Measurements from ENCODE around the gene RAC3.
A peak's percentile ranks its signal among the peaks of the same experiment; 100 is the strongest.

Gene RAC3

GRCh38 chr17:82064433-82065192 lies 33.1 kb downstream of the RAC3 start:
- Histone ChIP-seq H3K4me1 (ENCODE audit: insufficient read depth, low read length, severe bottlenecking) (peaks cover 25% of the 10 kb centered on the region), H3K27me3 (ENCODE audit: insufficient read depth, low read length) (no peaks in the 10 kb centered on the region), H3K4me3 (ENCODE audit: low read depth, low read length, poor library complexity, severe bottlenecking) (peak overlapping the region; percentile 79), H3K9me2 (ENCODE audit: low read depth, low read length) (no peaks in the 10 kb centered on the region), H3K9ac (ENCODE audit: low read length) (peak overlapping the region; percentile 76), H3K9me3 (ENCODE audit: low read length) (no peaks in the 10 kb centered on the region), H4K20me1 (ENCODE audit: insufficient read depth, low read length) (no peaks in the 10 kb centered on the region), H2AFZ (ENCODE audit: low read length) (no peak overlapping the region), H3F3A (ENCODE audit: insufficient read depth, low read length) (no peaks in the 10 kb centered on the region), H3K4me2 (ENCODE audit: low read length) (peak overlapping the region; percentile 90), H3K27ac (ENCODE audit: low read depth, low read length, poor library complexity, severe bottlenecking) (peak overlapping the region; percentile 29), H3K79me2 (ENCODE audit: insufficient read depth, low read length) (no peaks in the 10 kb centered on the region), H3K36me3 (ENCODE audit: insufficient read depth, low read length) (peaks cover 43% of the 10 kb centered on the region)
- TF ChIP-seq, protein P1, sequence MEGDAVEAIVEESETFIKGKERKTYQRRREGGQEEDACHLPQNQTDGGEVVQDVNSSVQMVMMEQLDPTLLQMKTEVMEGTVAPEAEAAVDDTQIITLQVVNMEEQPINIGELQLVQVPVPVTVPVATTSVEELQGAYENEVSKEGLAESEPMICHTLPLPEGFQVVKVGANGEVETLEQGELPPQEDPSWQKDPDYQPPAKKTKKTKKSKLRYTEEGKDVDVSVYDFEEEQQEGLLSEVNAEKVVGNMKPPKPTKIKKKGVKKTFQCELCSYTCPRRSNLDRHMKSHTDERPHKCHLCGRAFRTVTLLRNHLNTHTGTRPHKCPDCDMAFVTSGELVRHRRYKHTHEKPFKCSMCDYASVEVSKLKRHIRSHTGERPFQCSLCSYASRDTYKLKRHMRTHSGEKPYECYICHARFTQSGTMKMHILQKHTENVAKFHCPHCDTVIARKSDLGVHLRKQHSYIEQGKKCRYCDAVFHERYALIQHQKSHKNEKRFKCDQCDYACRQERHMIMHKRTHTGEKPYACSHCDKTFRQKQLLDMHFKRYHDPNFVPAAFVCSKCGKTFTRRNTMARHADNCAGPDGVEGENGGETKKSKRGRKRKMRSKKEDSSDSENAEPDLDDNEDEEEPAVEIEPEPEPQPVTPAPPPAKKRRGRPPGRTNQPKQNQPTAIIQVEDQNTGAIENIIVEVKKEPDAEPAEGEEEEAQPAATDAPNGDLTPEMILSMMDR (IDR thresholded peaks at IDR 0.05; ENCODE audit: low read length): no peak

DNA sequence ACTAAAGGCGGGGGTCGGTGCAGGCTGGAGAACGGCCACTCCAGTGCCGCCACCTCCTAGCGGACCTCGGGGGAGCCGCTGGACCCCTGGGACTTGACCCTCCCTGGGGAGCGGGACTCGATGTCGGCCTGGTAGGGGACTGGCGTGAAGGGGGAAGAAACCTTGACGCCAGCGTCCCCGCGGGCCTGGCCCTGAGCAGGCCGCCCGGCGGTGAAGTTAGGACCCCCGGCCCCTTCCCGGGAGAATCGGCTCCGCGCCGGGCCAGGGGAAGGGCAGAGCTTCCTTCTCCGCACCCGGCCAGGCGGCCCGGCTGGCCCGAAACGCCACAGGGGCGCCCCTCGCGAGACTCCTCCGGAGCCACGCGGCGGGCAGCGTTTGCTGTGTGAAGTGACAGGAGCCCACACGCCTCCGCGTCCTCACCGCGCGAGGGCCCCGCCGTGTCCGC lies 33.7 kb downstream of the RAC3 start:
- Histone ChIP-seq H3K27ac (ENCODE audit: low read depth, low read length, poor library complexity, severe bottlenecking) (peak overlapping the region; percentile 29), H2AFZ (ENCODE audit: low read length) (no peak overlapping the region), H3K4me3 (ENCODE audit: low read depth, low read length, poor library complexity, severe bottlenecking) (peak overlapping the region; percentile 79), H3F3A (ENCODE audit: insufficient read depth, low read length) (no peaks in the 10 kb centered on the region), H3K9me3 (ENCODE audit: low read length) (no peaks in the 10 kb centered on the region), H3K9ac (ENCODE audit: low read length) (peak overlapping the region; percentile 76), H3K36me3 (ENCODE audit: insufficient read depth, low read length) (peaks cover 37% of the 10 kb centered on the region; the same call in 1 of the 2 replicates), H3K4me2 (ENCODE audit: low read length) (peak overlapping the region; percentile 90), H4K20me1 (ENCODE audit: insufficient read depth, low read length) (no peaks in the 10 kb centered on the region), H3K9me2 (ENCODE audit: low read depth, low read length) (no peaks in the 10 kb centered on the region), H3K4me1 (ENCODE audit: insufficient read depth, low read length, severe bottlenecking) (peaks cover 25% of the 10 kb centered on the region), H3K27me3 (ENCODE audit: insufficient read depth, low read length) (no peaks in the 10 kb centered on the region), H3K79me2 (ENCODE audit: insufficient read depth, low read length) (no peaks in the 10 kb centered on the region)
- no peak for TF ChIP-seq EZH2 (IDR thresholded peaks at IDR 0.05; ENCODE audit: borderline replicate concordance, low read length)
- TF ChIP-seq, protein P1 (IDR thresholded peaks at IDR 0.05; ENCODE audit: low read length): no peak

- peak within 1 kb of the TSS; percentile 82 for H3K9ac ChIP-seq (ENCODE audit: low read length)
- TF ChIP-seq, protein P1 (IDR thresholded peaks at IDR 0.05; ENCODE audit: low read length): no peak
- no peak for TF ChIP-seq EZH2 (IDR thresholded peaks at IDR 0.05; ENCODE audit: borderline replicate concordance, low read length)
- peaks cover 25% of the 10 kb centered on the region for H3K4me1 ChIP-seq (ENCODE audit: insufficient read depth, low read length, severe bottlenecking)
- H4K20me1 ChIP-seq (ENCODE audit: insufficient read depth, low read length): no peaks in the 10 kb centered on the region
- H3K79me2 ChIP-seq (ENCODE audit: insufficient read depth, low read length): no peaks in the 10 kb centered on the region
- peak within 1 kb of the TSS; percentile 43 for H3K27ac ChIP-seq (ENCODE audit: low read depth, low read length, poor library complexity, severe bottlenecking)
- peak within 1 kb of the TSS; percentile 79 for H3K4me3 ChIP-seq (ENCODE audit: low read depth, low read length, poor library complexity, severe bottlenecking)
- no peaks in the 10 kb centered on the region for H3K9me3 ChIP-seq (ENCODE audit: low read length)
- H3K9me2 ChIP-seq (ENCODE audit: low read depth, low read length): no peaks in the 10 kb centered on the region
- H3K27me3 ChIP-seq (ENCODE audit: insufficient read depth, low read length): no peaks in the 10 kb centered on the region
- no peaks in the 10 kb centered on the region for H3F3A ChIP-seq (ENCODE audit: insufficient read depth, low read length)
- peak within 1 kb of the TSS; percentile 97 for H3K4me2 ChIP-seq (ENCODE audit: low read length)
- H2AFZ ChIP-seq (ENCODE audit: low read length): peak within 1 kb of the TSS; percentile 51; the same call in 1 of the 2 replicates
- H3K36me3 ChIP-seq (ENCODE audit: insufficient read depth, low read length): peaks cover 32% of the 10 kb centered on the region; the same call in 1 of the 2 replicates
These were observed 34.3 kb downstream of the RAC3 start, which contains the start of gene DUS1L for GRCh38 chr17:82065638-82066303. DUS1L (minus strand) TSS chr17:82065804; CDS start chr17:82065059, 745 bp downstream.

Data from OCI-LY1 (cell line).